ENCODE results near the gene EEF1A2. TPM values are rescaled to one million over a fixed set of nuclear protein-coding genes. Genes with fewer than 3 reads are reported as not detected.
A peak's percentile ranks its signal among the peaks of the same experiment; 100 is the strongest.

The EEF1A2 gene
- total and polyA plus RNA-seq, 2 donors (not counting 3 experiments of a cell fraction or from before 2014, with no cell fraction given) = 2.7 to 3.4 TPM

GRCh38 chr20:63547725-63548480 is 49.0 kb upstream of the EEF1A2 start, which contains the start of gene SRMS:
Gene SRMS, minus strand, starts transcription at chr20:63547749. Its CDS starts 286 bp downstream, at chr20:63547463.
- Histone ChIP-seq H3K36me3 (ENCODE audit: control insufficient read depth in 2 of 2, extremely low read depth in 1 of 2, insufficient read depth in 2 of 2, low read length in 2 of 2) (no peaks in the 10 kb centered on the region), H3K4me3 (replicated peaks in 1 of 3; ENCODE audit: insufficient read depth in 1 of 3, low read depth in 1 of 3, low read length in 3 of 3) (no peak within 1 kb of the TSS), H3K9me1 (replicated peaks; ENCODE audit: control insufficient read depth, extremely low read depth, insufficient read depth, low read length) (no peaks in the 10 kb centered on the region), H3K9me3 (replicated peaks; ENCODE audit: control insufficient read depth, insufficient read depth, low read length) (no peaks in the 10 kb centered on the region), H3K27ac (ENCODE audit: insufficient read depth, low read depth, low read length) (no peak within 1 kb of the TSS), H2AFZ (ENCODE audit: low read depth, low read length) (no peak within 1 kb of the TSS), H4K20me1 (replicated peaks; ENCODE audit: control insufficient read depth, extremely low read depth, insufficient read depth, low read length) (no peaks in the 10 kb centered on the region), H3K79me2 (ENCODE audit: control insufficient read depth, insufficient read depth, low read length) (no peaks in the 10 kb centered on the region), H3K9ac (replicated peaks; ENCODE audit: extremely low read depth, insufficient read depth, low read length) (no peak within 1 kb of the TSS), H3K4me2 (ENCODE audit: insufficient read depth, low read length) (no peak within 1 kb of the TSS), H3K27me3 (ENCODE audit: control insufficient read depth in 2 of 2, insufficient read depth in 2 of 2, low read length in 2 of 2) (no peaks in the 10 kb centered on the region), H3K4me1 (ENCODE audit: control insufficient read depth, extremely low read depth, insufficient read depth, low read length) (no peaks in the 10 kb centered on the region)
- TF ChIP-seq EZH2 (IDR thresholded peaks at IDR 0.05; ENCODE audit: borderline replicate concordance, low read depth, low read length, severe bottlenecking) (peak; percentile 48), POLR2AphosphoS5 (IDR thresholded peaks at IDR 0.05; ENCODE audit: insufficient read depth, low read depth, low read length) (no peak), JUN (IDR thresholded peaks at IDR 0.05; ENCODE audit: borderline replicate concordance, insufficient read depth, insufficient read length, low read depth) (no peak), GATA2 (IDR thresholded peaks at IDR 0.05; ENCODE audit: insufficient read depth, insufficient read length, low read depth, low read length) (no peak)
- CTCF ChIA-PET = interaction anchor here (1.9 kb wide), 1 partner anchor 10 kb away, joined by 12 read pairs; the partner anchor contains the start of gene PTK6
- intact Hi-C loops (cut with micrococcal nuclease) = no loop called here
- dilution Hi-C loops (cut with MboI; ENCODE audit: extremely low pct_ligation_motif_present, low sequenced_read_pairs) = no loop called here
- no TSS peak for BruUV-seq (replicated peaks)
- DNase-seq (ENCODE audit: low read depth, low spot score) (no peak), FAIRE-seq (no peak)
- POLR2A ChIA-PET = no interaction called here

- dilution Hi-C loops (cut with MboI; ENCODE audit: extremely low pct_ligation_motif_present, low sequenced_read_pairs) (no loop called here), intact Hi-C loops (cut with micrococcal nuclease) (no loop called here)
- no peaks in the 10 kb centered on the region for H3K27me3 ChIP-seq (ENCODE audit: control insufficient read depth in 2 of 2, insufficient read depth in 2 of 2, low read length in 2 of 2)
- no peak overlapping the region for H3K4me2 ChIP-seq (ENCODE audit: insufficient read depth, low read length)
- POLR2A ChIA-PET = no interaction called here
- no peaks in the 10 kb centered on the region for H3K79me2 ChIP-seq (ENCODE audit: control insufficient read depth, insufficient read depth, low read length)
- DNase-seq (ENCODE audit: low read depth, low spot score) = no peak
- H2AFZ ChIP-seq (ENCODE audit: low read depth, low read length) = no peak overlapping the region
- H3K4me3 ChIP-seq (replicated peaks in 1 of 3; ENCODE audit: insufficient read depth in 1 of 3, low read depth in 1 of 3, low read length in 3 of 3) = no peak overlapping the region
- H3K4me1 ChIP-seq (ENCODE audit: control insufficient read depth, extremely low read depth, insufficient read depth, low read length) = no peaks in the 10 kb centered on the region
- no peak overlapping the region for H3K9ac ChIP-seq (replicated peaks; ENCODE audit: extremely low read depth, insufficient read depth, low read length)
- CTCF ChIA-PET = interaction anchor here (1.1 to 1.9 kb wide), 2 partner anchors 9 to 44 kb away, joined by 3 to 12 read pairs; partner anchors contain the start of gene PTK6
- no peaks in the 10 kb centered on the region for H3K36me3 ChIP-seq (ENCODE audit: control insufficient read depth in 2 of 2, extremely low read depth in 1 of 2, insufficient read depth in 2 of 2, low read length in 2 of 2)
- TF ChIP-seq EZH2 (IDR thresholded peaks at IDR 0.05; ENCODE audit: borderline replicate concordance, low read depth, low read length, severe bottlenecking) = peak; percentile 43
- no peak for TF ChIP-seq MYC (IDR thresholded peaks at IDR 0.05; ENCODE audit: low read depth, low read length)
- TF ChIP-seq JUN (IDR thresholded peaks at IDR 0.05; ENCODE audit: borderline replicate concordance, insufficient read depth, insufficient read length, low read depth) = no peak
- TF ChIP-seq GATA2 (IDR thresholded peaks at IDR 0.05; ENCODE audit: insufficient read depth, insufficient read length, low read depth, low read length) = no peak
- BruUV-seq (replicated peaks) = no TSS peak
- no peak overlapping the region for H3K27ac ChIP-seq (ENCODE audit: insufficient read depth, low read depth, low read length)
- no peaks in the 10 kb centered on the region for H3K9me1 ChIP-seq (replicated peaks; ENCODE audit: control insufficient read depth, extremely low read depth, insufficient read depth, low read length)
- H3K9me3 ChIP-seq (replicated peaks; ENCODE audit: control insufficient read depth, insufficient read depth, low read length) = no peaks in the 10 kb centered on the region
- no peaks in the 10 kb centered on the region for H4K20me1 ChIP-seq (replicated peaks; ENCODE audit: control insufficient read depth, extremely low read depth, insufficient read depth, low read length)
- no peak for FAIRE-seq
Observed at GRCh38 chr20:63546956-63547724, 48.3 kb upstream of the EEF1A2 start.

All from endothelial cell of umbilical vein (primary cell).